Transverse colon (tissue), 4 donors: ENCODE measurements around the gene SNTA1.

ENCODE experiments used
- POLR2AphosphoS5 ChIP-seq, 3 donors: sonication (generic); formaldehyde crosslinking; IDR thresholded peaks; one replicate each; pipeline ENCODE4 v1.6.1; 2016; ENCODE audit warnings: antibody characterized with exemption in 3 of 3
- TF ChIP-seq, protein P1 (sequence below), 5 experiments: fragments of 200-600 bp in 3 of 5; fragments of 450-650 bp in 2 of 5; sonication (generic) in 3 of 5; IDR thresholded peaks; 1 replicate in 2 of 5; 2 replicates in 3 of 5; pipeline ENCODE4 v1.5.1; 2016 to 2017; ENCODE audit warnings: antibody characterized with exemption in 5 of 5, inconsistent platforms in 3 of 5, mild to moderate bottlenecking in 2 of 5, moderate library complexity in 1 of 5

DNA sequence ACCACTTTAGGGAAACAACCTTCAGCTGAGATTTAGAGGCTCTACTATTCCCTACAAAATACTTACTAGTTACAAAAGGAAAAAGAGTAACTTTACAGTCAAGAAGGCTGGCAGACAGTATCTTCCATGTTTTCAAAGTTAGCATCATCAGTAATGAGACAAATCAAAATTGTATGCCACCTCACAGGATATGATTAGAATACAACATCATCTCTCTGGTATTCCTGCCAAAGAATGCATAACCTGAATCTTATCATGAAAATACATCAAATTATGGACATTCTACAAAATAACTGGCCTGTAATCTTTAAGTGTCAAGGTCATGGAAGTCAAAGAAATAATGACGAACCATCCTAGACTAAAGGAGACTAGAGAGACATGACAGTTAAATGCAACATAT is 80.7 kb downstream of the SNTA1 start:
- TF ChIP-seq, protein P1, sequence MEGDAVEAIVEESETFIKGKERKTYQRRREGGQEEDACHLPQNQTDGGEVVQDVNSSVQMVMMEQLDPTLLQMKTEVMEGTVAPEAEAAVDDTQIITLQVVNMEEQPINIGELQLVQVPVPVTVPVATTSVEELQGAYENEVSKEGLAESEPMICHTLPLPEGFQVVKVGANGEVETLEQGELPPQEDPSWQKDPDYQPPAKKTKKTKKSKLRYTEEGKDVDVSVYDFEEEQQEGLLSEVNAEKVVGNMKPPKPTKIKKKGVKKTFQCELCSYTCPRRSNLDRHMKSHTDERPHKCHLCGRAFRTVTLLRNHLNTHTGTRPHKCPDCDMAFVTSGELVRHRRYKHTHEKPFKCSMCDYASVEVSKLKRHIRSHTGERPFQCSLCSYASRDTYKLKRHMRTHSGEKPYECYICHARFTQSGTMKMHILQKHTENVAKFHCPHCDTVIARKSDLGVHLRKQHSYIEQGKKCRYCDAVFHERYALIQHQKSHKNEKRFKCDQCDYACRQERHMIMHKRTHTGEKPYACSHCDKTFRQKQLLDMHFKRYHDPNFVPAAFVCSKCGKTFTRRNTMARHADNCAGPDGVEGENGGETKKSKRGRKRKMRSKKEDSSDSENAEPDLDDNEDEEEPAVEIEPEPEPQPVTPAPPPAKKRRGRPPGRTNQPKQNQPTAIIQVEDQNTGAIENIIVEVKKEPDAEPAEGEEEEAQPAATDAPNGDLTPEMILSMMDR (IDR thresholded peaks at IDR 0.05) = no peak
- no peak for TF ChIP-seq POLR2AphosphoS5 (IDR thresholded peaks at IDR 0.05)
